GM20000 (cell line): Measurements from ENCODE around the gene ANXA9.

ENCODE experiments used
- DNase-seq: peaks from one replicate; pipeline ENCODE4 v3.0.0; 2012; ENCODE audit warnings: low spot score
- TF ChIP-seq, protein P1 (sequence below): IDR thresholded peaks from 2 replicates; pipeline ENCODE4 v1.5.1; 2012; ENCODE audit warnings: mild to moderate bottlenecking, control low read depth; ENCODE audit errors: extremely low read depth, missing control alignments

Gene ANXA9

DNA sequence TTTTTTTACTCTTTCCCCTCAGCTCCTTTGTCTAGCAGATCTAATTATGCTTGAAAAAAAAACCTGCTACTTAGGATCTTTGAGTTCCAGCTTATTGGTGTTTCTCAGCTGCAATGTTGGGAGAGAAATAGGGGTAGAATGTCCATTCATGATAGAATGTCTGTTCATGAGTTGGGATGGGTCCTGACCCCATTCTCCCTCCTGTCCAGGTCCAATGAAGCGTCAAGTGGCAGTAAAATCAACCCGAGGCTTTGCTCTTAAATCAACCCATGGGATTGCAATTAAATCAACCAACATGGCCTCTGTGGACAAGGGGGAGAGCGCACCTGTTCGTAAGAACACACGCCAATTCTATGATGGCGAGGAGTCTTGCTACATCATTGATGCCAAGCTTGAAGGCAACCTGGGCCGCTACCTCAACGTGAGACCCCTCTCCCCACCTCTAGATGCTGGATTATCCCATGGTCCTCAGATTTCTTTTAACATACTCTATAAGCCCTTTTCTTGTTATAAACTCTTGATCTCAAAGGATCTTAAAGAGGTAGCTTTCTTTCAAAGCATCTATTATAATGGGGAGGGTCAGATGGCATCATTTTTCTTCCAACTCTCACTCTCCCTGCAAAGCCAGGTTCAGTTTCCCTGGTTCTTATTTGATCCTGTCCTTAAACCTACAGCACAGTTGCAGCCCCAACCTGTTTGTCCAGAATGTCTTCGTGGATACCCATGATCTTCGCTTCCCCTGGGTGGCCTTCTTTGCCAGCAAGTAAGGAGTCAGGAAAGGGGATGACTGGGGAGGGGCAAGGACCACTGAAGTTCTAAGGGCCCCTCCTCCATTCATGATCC, 18.6 kb upstream of the ANXA9 start:
- TF ChIP-seq, protein P1, sequence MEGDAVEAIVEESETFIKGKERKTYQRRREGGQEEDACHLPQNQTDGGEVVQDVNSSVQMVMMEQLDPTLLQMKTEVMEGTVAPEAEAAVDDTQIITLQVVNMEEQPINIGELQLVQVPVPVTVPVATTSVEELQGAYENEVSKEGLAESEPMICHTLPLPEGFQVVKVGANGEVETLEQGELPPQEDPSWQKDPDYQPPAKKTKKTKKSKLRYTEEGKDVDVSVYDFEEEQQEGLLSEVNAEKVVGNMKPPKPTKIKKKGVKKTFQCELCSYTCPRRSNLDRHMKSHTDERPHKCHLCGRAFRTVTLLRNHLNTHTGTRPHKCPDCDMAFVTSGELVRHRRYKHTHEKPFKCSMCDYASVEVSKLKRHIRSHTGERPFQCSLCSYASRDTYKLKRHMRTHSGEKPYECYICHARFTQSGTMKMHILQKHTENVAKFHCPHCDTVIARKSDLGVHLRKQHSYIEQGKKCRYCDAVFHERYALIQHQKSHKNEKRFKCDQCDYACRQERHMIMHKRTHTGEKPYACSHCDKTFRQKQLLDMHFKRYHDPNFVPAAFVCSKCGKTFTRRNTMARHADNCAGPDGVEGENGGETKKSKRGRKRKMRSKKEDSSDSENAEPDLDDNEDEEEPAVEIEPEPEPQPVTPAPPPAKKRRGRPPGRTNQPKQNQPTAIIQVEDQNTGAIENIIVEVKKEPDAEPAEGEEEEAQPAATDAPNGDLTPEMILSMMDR = no peak
- no peak for DNase-seq

DNA sequence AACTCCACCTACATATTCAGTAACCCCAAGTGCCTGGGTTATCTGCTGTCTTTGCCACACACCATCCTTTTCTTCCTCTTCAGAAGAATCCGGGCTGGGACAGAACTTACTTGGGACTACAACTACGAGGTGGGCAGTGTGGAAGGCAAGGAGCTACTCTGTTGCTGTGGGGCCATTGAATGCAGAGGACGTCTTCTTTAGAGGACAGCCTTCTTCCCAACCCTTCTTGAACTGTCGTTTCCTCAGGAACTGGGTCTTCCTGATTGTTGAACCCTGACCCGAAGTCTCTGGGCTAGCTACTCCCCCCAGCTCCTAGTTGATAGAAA, 18.0 kb upstream of the ANXA9 start:
- TF ChIP-seq, protein P1 = no peak
- no peak for DNase-seq

DNA sequence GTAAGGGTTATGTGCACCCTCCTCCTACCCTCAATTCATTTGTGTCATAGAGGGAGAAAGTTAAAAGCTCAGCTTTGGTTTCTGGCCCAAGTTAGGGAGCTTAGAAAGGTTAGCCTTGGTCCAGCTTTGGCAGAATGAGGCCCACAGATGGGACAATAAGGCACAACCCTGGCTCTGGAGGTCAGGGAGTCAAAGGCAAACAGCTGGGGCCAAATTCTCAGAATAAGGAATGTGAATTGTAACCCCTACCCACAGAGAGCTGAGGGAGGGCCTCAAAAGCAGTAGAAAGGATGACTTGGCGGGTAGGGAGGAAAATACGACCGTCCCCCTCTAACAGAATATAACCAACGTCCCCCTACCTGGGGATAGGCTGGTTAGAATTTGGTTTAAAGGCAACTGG, 16.5 kb upstream of the ANXA9 start:
- TF ChIP-seq, protein P1 = no peak
- DNase-seq = no peak

DNA sequence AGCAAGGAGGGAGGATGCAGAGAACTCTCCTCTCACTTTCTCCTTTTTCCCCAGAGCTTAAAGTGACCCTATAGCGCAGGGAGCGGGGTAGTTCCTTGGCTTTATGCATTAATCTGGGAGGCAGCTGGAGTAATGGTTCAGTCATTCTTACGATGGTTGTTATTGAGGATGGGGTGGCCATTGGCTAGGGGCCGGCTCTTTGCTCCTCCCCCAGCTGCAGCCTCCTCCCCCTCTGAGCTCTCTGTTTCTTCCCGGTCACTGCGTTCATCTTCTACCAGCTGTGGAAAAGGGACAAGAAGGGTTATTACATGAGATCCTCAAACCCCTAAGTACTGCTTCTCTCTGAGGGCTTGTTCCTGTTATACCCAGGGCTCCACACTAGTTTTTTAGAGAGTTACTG, 16.1 kb upstream of the ANXA9 start:
- TF ChIP-seq, protein P1 = no peak
- DNase-seq = no peak

DNA sequence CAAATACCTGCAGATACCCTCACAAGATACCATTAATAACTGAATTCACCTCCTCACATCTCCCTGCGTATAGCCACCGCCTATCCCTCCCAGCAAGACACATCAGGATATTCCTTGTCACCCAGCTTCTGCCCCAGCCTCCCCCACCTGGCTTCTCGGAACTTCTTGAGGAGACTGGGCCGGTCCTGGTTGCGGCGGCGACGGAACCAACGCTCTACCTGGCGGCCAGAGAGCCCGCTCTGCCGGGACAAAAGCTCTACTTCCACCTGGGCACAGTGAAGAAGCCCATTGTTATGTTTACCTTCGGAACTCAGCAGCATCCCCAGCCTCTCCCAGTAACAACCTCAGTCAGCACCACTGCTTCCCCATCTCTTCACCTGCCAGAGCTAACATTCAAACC, 14.2 kb upstream of the ANXA9 start:
- TF ChIP-seq, protein P1 = no peak
- DNase-seq = no peak

DNA sequence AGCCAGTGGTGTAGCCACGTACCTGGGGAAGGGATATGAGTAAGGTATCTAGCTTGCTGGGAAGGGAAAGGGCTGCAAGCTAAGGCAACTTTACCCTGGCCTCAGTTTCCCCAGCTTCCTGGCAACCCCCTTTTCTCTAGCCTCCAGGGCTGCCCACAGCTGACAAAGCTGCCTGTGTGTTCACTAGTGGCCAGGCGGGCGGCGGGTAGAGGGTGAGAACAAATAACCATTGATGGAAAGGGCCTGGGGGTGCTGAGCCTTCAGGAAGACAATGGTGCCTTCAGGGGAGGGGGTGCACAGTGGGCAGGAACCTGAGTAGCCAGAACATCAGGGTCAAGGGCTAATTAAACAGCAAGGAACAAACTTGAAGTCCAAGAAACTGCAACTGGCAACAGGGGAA, 13.6 kb upstream of the ANXA9 start:
- TF ChIP-seq, protein P1 = no peak
- DNase-seq = no peak

DNA sequence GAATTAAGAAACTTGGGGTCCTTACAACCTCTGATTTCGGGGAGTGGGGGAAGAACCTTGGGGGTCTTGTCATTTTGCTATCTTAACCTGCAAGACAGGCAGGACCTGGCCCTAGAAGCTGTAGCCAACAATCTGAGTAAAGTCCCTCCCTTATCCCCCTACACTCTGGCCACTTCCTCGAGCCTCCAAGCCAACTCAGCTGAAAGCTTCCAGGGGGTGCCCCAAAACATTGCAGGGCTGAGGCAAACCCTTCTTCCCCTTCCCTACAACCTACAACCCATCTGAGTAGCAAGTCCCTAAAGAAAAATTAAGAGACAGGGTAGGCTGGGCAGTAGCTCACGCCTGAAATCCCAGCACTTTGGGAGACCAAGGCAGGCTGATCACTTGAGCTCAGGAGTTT, 12.5 kb upstream of the ANXA9 start:
- TF ChIP-seq, protein P1 = no peak

More for the DNA sequence above, 12.5 kb upstream of the ANXA9 start:
- DNase-seq = no peak
